ENCODE results near the gene ARHGAP22. TPM values are rescaled to one million over a fixed set of nuclear protein-coding genes. Genes with fewer than 3 reads are reported as not detected.

Gene ARHGAP22
- total RNA-seq, 1 donor from 2014 or later: 3.8 TPM

GRCh38 chr10:48414160-48414559, 190.7 kb downstream of the ARHGAP22 start:
- Histone ChIP-seq H3K4me3 (no peak overlapping the region), H3K4me1 (peaks cover 11% of the 10 kb centered on the region), H3K27me3 (ENCODE audit: low read depth) (no peaks in the 10 kb centered on the region), H3K27ac (replicated peaks) (no peak overlapping the region), H3K9me3 (replicated peaks) (peaks cover 15% of the 10 kb centered on the region), H3K36me3 (peaks cover 37% of the 10 kb centered on the region)
- intact Hi-C loops (cut with micrococcal nuclease): no loop called here
- no peak for TF ChIP-seq CTCF (IDR thresholded peaks at IDR 0.05; ENCODE audit: borderline replicate concordance)
- DNase-seq: no peak

- intact Hi-C loops (cut with micrococcal nuclease): no loop called here
- TF ChIP-seq CTCF (IDR thresholded peaks at IDR 0.05; ENCODE audit: borderline replicate concordance): no peak
- Histone ChIP-seq H3K27ac (replicated peaks) (no peak overlapping the region), H3K27me3 (ENCODE audit: low read depth) (no peaks in the 10 kb centered on the region), H3K4me1 (peaks cover 11% of the 10 kb centered on the region), H3K4me3 (no peak overlapping the region), H3K9me3 (replicated peaks) (peaks cover 15% of the 10 kb centered on the region), H3K36me3 (peaks cover 37% of the 10 kb centered on the region)
- DNase-seq: no peak
Measured at GRCh38 chr10:48412933-48413332, 191.9 kb downstream of the ARHGAP22 start.

GRCh38 chr10:48412081-48412480, 192.8 kb downstream of the ARHGAP22 start:
- TF ChIP-seq CTCF (IDR thresholded peaks at IDR 0.05; ENCODE audit: borderline replicate concordance): no peak
- no peak overlapping the region for H3K4me3 ChIP-seq
- peaks cover 15% of the 10 kb centered on the region for H3K9me3 ChIP-seq (replicated peaks)
- H3K36me3 ChIP-seq: peaks cover 37% of the 10 kb centered on the region
- no peaks in the 10 kb centered on the region for H3K27me3 ChIP-seq (ENCODE audit: low read depth)
- peaks cover 11% of the 10 kb centered on the region for H3K4me1 ChIP-seq
- H3K27ac ChIP-seq (replicated peaks): no peak overlapping the region
- no peak for DNase-seq
- intact Hi-C loops (cut with micrococcal nuclease): no loop called here

- Histone ChIP-seq H3K27ac (replicated peaks) (no peak overlapping the region), H3K4me3 (no peak overlapping the region), H3K4me1 (peaks cover 11% of the 10 kb centered on the region), H3K27me3 (ENCODE audit: low read depth) (no peaks in the 10 kb centered on the region), H3K9me3 (replicated peaks) (peaks cover 15% of the 10 kb centered on the region), H3K36me3 (peaks cover 37% of the 10 kb centered on the region)
- intact Hi-C loops (cut with micrococcal nuclease): no loop called here
- no peak for DNase-seq
- TF ChIP-seq CTCF (IDR thresholded peaks at IDR 0.05; ENCODE audit: borderline replicate concordance): no peak
Measured at GRCh38 chr10:48411510-48411909, 193.4 kb downstream of the ARHGAP22 start.

- Histone ChIP-seq H3K36me3 (peaks cover 37% of the 10 kb centered on the region), H3K27me3 (ENCODE audit: low read depth) (no peaks in the 10 kb centered on the region), H3K4me3 (no peak overlapping the region), H3K4me1 (peaks cover 6% of the 10 kb centered on the region), H3K9me3 (replicated peaks) (peaks cover 15% of the 10 kb centered on the region), H3K27ac (replicated peaks) (no peak overlapping the region)
- DNase-seq: no peak
- no peak for TF ChIP-seq CTCF (IDR thresholded peaks at IDR 0.05; ENCODE audit: borderline replicate concordance)
- intact Hi-C loops (cut with micrococcal nuclease): no loop called here
Measured at GRCh38 chr10:48410503-48410902, 194.4 kb downstream of the ARHGAP22 start.

GRCh38 chr10:48406658-48407057, 198.2 kb downstream of the ARHGAP22 start:
- Histone ChIP-seq H3K9me3 (replicated peaks) (no peaks in the 10 kb centered on the region), H3K27me3 (ENCODE audit: low read depth) (no peaks in the 10 kb centered on the region), H3K36me3 (peaks cover 20% of the 10 kb centered on the region), H3K4me3 (no peak overlapping the region), H3K27ac (replicated peaks) (no peak overlapping the region), H3K4me1 (no peaks in the 10 kb centered on the region)
- no peak for TF ChIP-seq CTCF (IDR thresholded peaks at IDR 0.05; ENCODE audit: borderline replicate concordance)
- intact Hi-C loops (cut with micrococcal nuclease): no loop called here
- no peak for DNase-seq
